Stimulated activated CD8-positive, alpha-beta memory T cell treated with anti-CD3 and anti-CD28 coated beads, Interleukin-4, amount 100 ng/mL, for 24 hours (primary cell): Measurements from ENCODE around the gene TBC1D2.

Experiments
- DNase-seq: peaks from one replicate; pipeline ENCODE4 v3.0.0-alpha.2; 2020; ENCODE audit warnings: low read depth

TBC1D2 gene

DNA sequence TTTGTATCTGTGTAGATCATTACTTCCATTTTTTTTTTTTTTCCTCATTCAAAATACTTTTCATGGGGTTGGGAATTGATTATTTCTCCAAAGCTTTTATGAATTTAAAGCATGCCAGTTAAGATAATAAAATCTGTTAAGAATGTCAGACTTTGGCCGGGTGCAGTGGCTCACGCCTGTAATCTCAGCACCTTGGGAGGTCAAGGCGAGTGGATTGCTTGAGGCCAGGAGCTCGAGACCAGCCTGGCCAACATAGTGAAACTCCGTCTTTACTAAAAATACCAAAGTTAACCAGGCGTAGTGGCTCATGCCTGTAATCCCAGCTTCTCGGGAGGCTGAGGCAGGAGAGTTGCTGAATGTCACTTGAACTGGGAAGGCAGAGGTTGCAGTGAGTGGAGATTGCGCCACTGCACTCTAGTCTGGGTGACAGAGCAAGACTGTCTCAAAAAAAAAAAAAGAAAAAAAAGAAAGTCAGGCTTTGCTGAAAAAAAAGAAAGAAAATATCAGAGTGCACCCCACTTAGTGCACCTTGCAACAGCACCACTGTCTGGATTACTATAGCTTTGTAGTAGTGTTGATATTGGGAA is 18.5 kb downstream of the TBC1D2 start:
- DNase-seq, result no peak

- no peak for DNase-seq
These were observed 20.3 kb downstream of the TBC1D2 start for GRCh38 chr9:98235126-98235525.

DNA sequence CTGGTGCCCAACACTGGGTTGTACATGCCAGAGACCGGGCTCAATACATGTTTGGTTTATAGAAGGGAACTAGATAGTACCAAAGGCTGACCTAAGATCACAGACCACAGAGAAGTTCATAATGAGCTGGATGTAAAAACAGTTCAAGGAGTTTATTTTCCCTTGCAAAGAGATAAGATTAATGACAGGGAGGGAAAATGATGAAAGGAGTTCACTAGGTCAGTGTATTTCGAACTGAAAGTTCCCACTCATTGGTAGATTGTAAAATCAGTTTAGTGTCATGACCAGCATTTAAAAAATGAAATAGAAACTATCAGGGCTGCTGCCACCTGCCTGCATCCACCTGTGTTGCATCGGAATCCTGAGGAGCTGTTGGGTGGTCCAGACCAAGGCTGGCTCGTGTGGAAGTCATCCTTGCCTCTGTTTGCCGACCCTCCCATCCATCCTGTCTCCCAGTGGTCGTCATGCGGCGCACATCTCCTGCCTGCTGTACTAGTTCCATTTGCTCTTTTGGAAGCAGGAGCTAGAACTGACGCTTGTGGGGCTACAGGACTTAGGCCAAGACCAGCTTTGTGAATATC is 21.1 kb downstream of the TBC1D2 start:
- no peak for DNase-seq

DNA sequence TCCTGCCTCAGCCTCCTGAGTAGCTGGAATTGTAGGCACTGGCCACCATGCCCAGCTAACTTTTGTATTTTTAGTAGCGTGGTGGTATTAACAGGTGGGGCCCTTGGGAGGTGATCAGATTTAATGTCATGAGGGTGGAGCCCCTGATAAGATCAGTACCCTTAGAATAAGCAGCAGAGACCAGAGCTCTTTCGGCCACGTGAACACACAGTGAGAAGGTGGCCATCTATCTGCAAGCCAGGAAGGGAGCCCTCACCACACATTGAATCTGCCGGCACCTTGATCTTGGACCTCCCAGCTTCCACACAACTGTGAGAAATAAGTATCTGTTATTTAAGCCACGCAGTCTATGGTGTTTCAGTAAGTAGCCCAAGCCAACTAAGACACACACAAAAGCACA is 22.5 kb downstream of the TBC1D2 start:
- DNase-seq, result no peak

- DNase-seq, result no peak
These were observed 23.5 kb downstream of the TBC1D2 start for GRCh38 chr9:98231770-98232478.

DNA sequence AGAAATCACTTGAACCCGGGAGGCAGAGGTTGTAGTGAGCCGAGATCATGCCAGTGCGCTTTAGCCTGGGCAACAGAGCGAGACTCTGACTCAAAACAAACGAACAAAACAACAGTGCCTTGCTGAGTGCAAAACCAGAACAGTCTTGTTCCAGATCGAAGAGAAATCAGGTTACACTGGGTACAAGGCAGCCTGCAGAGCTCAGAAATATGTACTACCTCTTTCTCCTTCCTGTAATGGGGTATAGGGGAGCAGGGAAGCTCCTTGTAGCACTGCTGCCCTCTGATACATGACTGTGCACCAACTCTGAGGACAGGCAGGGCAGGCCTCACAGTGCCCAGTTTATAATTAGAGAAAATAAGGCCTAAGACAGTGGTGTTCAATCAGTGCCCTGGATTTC is 24.7 kb downstream of the TBC1D2 start:
- no peak for DNase-seq

- no peak for DNase-seq
These were observed 25.1 kb downstream of the TBC1D2 start for GRCh38 chr9:98230304-98230703.

DNA sequence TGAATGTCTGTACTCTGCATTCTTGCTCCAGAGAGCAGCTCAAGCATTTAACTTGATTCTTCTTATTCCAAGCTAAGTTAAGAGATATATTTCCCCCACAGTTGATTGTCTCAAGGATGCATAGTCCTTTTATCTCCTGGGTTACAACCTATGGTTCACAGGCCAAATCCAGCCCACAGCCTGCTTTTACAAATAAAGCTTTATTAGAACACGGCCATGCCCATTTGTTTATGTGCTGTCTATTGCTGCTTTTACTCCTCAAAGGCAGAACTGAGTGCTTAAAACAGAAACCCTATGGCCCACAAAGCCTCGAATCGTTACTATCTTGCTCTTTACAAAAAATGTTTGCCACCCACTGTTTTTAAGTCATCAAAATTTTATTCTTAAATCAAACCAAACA is 25.8 kb downstream of the TBC1D2 start:
- no peak for DNase-seq

- DNase-seq, result no peak
These were observed 26.4 kb downstream of the TBC1D2 start for GRCh38 chr9:98229090-98229395.

DNA sequence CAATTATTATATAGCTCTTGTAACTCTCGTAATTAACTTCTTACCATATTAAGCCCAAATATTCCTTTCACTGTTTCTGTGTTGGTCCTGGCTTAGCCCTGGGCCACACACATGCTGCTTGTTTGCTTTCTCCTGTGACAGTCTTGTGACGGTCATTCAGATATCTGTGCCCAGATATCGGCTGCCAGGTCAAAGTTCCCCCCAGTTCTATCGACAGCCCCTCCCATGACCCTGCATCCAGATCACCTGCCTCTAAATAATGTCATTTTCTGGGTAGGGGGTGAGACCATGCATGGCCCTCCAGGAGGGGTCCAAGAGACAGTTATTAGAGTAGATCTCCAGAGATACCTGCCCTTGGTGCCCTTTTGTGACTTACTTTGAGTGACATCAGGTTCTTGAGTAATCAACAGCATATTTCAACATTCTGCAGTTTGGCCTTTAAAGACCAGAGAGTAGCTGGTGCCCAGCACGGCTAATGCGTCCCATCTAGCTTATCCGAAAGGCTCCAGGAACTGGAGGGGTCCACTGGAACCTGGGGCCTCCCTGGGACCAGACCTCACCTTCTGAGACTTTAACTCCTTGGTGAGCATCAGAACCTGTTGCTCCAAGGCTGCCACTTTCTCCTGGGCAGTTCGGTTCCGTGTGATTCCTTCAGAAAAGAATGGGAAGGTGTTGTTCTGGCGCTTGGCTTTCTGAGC is 26.9 kb downstream of the TBC1D2 start:
- DNase-seq, result no peak

GRCh38 chr9:98227883-98228282 is 27.6 kb downstream of the TBC1D2 start:
- DNase-seq, result no peak

DNA sequence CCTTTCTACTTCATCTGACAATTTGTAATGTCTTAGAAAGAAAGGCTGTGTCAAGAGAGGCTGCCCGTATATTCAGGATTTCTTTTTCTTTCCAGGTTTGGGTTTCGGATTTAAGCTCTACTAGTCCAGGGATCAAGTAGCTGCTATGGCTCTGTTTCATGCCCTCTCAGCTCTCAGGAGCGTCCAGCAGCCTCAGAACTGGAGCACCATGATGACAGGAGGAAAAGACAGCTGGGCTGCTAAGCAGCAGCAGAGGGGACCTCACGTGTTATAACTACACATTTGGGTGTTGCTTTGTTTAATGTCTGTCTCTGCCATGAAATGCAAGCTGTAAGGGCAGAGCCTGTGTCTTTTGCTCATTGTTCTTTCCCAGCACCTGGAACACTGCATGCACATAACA is 28.5 kb downstream of the TBC1D2 start:
- no peak for DNase-seq

- no peak for DNase-seq
These were observed 28.9 kb downstream of the TBC1D2 start for GRCh38 chr9:98226516-98226915.

DNA sequence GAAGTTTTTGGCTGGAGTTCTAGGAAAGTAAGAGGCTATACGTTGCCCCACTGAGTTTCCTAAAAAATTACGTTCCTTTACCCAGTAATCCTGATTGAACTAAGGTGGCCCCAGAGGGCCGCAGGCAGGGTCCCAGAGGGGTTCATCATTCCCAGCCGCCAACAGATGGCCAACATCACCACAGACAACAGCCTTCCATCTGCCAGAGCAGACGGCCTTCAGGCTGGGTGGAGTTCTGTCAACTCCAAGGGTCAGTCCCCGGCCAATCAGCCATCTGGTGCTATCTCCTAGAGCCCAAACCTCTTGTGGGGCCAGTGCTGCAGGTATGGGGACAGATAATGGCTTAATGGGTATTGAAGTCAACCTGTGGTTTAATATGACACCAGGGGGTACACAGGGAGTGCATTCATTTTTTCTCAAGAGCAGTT is 30.4 kb downstream of the TBC1D2 start:
- DNase-seq, result no peak

- DNase-seq, result no peak
These were observed 32.4 kb downstream of the TBC1D2 start for GRCh38 chr9:98222885-98223691.

- DNase-seq, result no peak
These were observed 34.5 kb downstream of the TBC1D2 start for GRCh38 chr9:98220911-98221310.

- no peak for DNase-seq
These were observed 35.6 kb downstream of the TBC1D2 start for GRCh38 chr9:98219794-98220370.

DNA sequence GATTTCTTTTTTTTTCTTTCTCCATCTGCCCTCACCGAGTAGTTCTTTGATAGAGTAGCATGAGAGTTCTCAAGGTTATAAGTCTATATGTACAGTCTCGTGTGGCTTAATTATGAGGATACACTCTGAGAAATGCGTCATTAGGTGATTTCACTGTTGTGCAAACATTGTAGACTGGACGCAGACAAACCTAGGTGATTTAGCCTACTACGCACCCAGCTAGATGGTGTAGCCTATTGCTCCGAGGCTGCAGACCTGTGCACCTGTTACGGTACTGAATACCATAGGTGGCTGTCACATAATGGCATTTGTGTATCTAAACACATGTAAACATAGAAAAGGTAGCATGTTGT is 36.1 kb downstream of the TBC1D2 start:
- no peak for DNase-seq

- DNase-seq, result no peak
These were observed 36.7 kb downstream of the TBC1D2 start for GRCh38 chr9:98218562-98219363.

DNA sequence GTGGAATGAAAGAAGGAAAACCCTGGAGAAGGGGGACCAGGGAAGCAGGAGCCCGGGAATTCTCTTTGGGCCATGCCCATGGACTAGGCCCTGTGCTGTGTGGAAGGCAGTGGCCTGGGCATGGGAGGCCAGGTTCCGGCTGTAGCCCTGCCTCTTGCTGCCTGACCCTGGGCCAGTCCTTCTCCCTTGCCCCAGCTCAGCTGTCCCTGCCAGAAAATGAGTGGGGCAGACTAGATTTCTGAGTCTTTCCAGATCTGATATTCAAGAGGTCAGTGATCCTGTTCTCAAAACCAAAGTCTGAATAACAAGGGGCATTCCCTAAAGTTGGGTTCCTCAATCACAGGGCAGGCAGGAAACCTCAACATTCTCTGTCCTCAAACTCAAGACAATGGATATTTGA is 38.2 kb downstream of the TBC1D2 start:
- no peak for DNase-seq

- no peak for DNase-seq
These were observed 39.1 kb downstream of the TBC1D2 start for GRCh38 chr9:98216391-98216790.
